ENCODE results near the gene IDH3G.
"Not testable (repeated sequence)": the region's sequence is repeated elsewhere in the genome, so short reads cannot be mapped to it uniquely, and the experiment has no call there.

Gene IDH3G

GRCh38 chrX:153794018-153794896 is at the start of gene IDH3G, which contains the start of gene SSR4:
Gene IDH3G (minus strand): TSS chrX:153794375. CDS start chrX:153794326, 49 bp downstream.
Gene SSR4 (plus strand): TSS chrX:153794668. CDS start chrX:153794688, 20 bp downstream.
- DNase-seq: peak; percentile 78

GRCh38 chrX:153836921-153837320 is 42.7 kb upstream of the IDH3G start:
- DNase-seq: no peak

GRCh38 chrX:153832728-153833127 is 38.6 kb upstream of the IDH3G start:
- no peak for DNase-seq

GRCh38 chrX:153831429-153832150 is 37.4 kb upstream of the IDH3G start:
- DNase-seq: no peak

- no peak for DNase-seq
Observed at GRCh38 chrX:153830640-153831428, 36.7 kb upstream of the IDH3G start.

- no peak for DNase-seq
Observed at GRCh38 chrX:153829799-153830639, 35.8 kb upstream of the IDH3G start, which contains the start of gene PDZD4. Gene PDZD4 (minus strand): TSS chrX:153830544. CDS start chrX:153830298, 246 bp downstream.

- no peak for DNase-seq
Observed at GRCh38 chrX:153829549-153829798, 35.3 kb upstream of the IDH3G start.

GRCh38 chrX:153828723-153829548 is 34.8 kb upstream of the IDH3G start:
- no peak for DNase-seq

GRCh38 chrX:153828308-153828707 is 34.1 kb upstream of the IDH3G start:
- no peak for DNase-seq

GRCh38 chrX:153827903-153828302 is 33.7 kb upstream of the IDH3G start:
- DNase-seq: no peak

GRCh38 chrX:153827016-153827415 is 32.8 kb upstream of the IDH3G start:
- no peak for DNase-seq

GRCh38 chrX:153825042-153825441 is 30.9 kb upstream of the IDH3G start:
- no peak for DNase-seq

- no peak for DNase-seq
Observed at GRCh38 chrX:153824348-153824747, 30.2 kb upstream of the IDH3G start.

GRCh38 chrX:153821066-153821465 is 26.9 kb upstream of the IDH3G start:
- DNase-seq: no peak

- DNase-seq: no peak
Observed at GRCh38 chrX:153820601-153821000, 26.4 kb upstream of the IDH3G start.

GRCh38 chrX:153819384-153820040 is 25.3 kb upstream of the IDH3G start:
- DNase-seq: no peak

- DNase-seq: no peak
Observed at GRCh38 chrX:153818571-153819383, 24.6 kb upstream of the IDH3G start.

GRCh38 chrX:153818064-153818463 is 23.9 kb upstream of the IDH3G start:
- not testable (repeated sequence) for DNase-seq

- DNase-seq: no peak
Observed at GRCh38 chrX:153816831-153817690, 22.9 kb upstream of the IDH3G start.

All from kidney glomerular epithelial cell (primary cell).